Vagina (tissue), 2 donors: Measurements from ENCODE around the gene DENND1A. TPM values are rescaled to one million over a fixed set of nuclear protein-coding genes. Genes with fewer than 3 reads are reported as not detected.

Source experiments
- DNase-seq, 2 donors: peaks; one replicate each; pipeline ENCODE4 v3.0.0-alpha.2; 2017; ENCODE audit errors: extremely low spot score in 2 of 2
- H3K27ac ChIP-seq: fragments of 200-600 bp; sonication (generic); one replicate; pipeline ENCODE4 v1.5.1; 2019
- H3K27me3 ChIP-seq: fragments of 200-600 bp; sonication (generic); one replicate; pipeline ENCODE4 v1.5.1; 2019
- H3K36me3 ChIP-seq, 2 donors: fragments of 200-600 bp; sonication (generic); one replicate each; pipeline ENCODE4 v1.5.1; 2017 to 2019
- H3K4me1 ChIP-seq: fragments of 200-600 bp; sonication (generic); one replicate; pipeline ENCODE4 v1.5.1; 2019
- H3K4me3 ChIP-seq, 2 donors: fragments of 200-600 bp; sonication (generic); 1 replicate in 1 of 2; 2 replicates in 1 of 2; pipeline ENCODE4 v1.5.1; 2016 to 2019
- H3K9me3 ChIP-seq: fragments of 200-600 bp; sonication (generic); one replicate; pipeline ENCODE4 v1.5.1; 2019
- CTCF ChIP-seq, 3 experiments: fragments of 450-650 bp in 2 of 3; fragments of 200-600 bp in 1 of 3; sonication (generic) in 1 of 3; IDR thresholded peaks; one replicate each; pipeline ENCODE4 v1.5.1; 2017 to 2019; ENCODE audit warnings: antibody characterized with exemption in 3 of 3, mild to moderate bottlenecking in 2 of 3, moderate library complexity in 2 of 3
- POLR2A ChIP-seq, 2 donors: fragments of 450-650 bp; IDR thresholded peaks; one replicate each; pipeline ENCODE4 v1.6.1; 2017; ENCODE audit warnings: antibody characterized with exemption in 2 of 2, mild to moderate bottlenecking in 2 of 2, moderate library complexity in 2 of 2
- POLR2AphosphoS5 ChIP-seq, 2 donors: sonication (generic); formaldehyde crosslinking; IDR thresholded peaks; one replicate each; pipeline ENCODE4 v1.9.0; 2017; ENCODE audit warnings: antibody characterized with exemption in 2 of 2, mild to moderate bottlenecking in 2 of 2, low read depth in 1 of 2; ENCODE audit not compliant: insufficient read depth in 1 of 2
- intact Hi-C: fragments of 100-400 bp; cut with DNase I; formaldehyde crosslinking; loops from one replicate; pipeline ENCODE4 v1.15.1; 2023
- total RNA-seq: library from RNA; depleted of rRNA; stranded (reverse); fragments of >200 nt; gene quantifications from one replicate; pipeline ENCODE4 v1.2.3, GENCODE V29; 2016

DENND1A gene
- total RNA-seq, 1 donor from 2014 or later, result 20.4 TPM

DNA sequence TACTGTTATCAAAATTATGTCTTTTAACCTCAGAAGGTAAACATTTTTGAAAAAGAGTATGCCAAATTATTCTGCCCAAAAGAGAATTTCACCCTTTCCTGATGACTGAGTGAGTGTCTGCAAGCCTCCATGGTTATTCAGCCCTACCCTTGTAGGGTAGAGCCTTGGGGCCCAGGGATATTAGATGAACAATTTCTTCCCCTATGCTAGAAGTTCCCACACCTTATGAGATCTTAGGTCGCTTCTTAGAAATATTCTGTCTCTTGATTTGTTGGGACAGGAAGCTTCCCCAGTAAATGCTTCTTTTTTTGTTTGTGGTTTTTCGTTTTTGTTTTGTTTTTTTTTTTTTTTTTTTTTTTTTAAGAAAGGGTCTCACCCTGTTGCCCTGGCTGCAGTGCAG, 570.8 kb downstream of the DENND1A start:
- intact Hi-C loops, result no loop called here
- TF ChIP-seq POLR2A (IDR thresholded peaks at IDR 0.05) (no peak), CTCF (IDR thresholded peaks at IDR 0.05) (no peak), POLR2AphosphoS5 (IDR thresholded peaks at IDR 0.05; ENCODE audit: insufficient read depth in 1 of 2, low read depth in 1 of 2) (no peak)

DNA sequence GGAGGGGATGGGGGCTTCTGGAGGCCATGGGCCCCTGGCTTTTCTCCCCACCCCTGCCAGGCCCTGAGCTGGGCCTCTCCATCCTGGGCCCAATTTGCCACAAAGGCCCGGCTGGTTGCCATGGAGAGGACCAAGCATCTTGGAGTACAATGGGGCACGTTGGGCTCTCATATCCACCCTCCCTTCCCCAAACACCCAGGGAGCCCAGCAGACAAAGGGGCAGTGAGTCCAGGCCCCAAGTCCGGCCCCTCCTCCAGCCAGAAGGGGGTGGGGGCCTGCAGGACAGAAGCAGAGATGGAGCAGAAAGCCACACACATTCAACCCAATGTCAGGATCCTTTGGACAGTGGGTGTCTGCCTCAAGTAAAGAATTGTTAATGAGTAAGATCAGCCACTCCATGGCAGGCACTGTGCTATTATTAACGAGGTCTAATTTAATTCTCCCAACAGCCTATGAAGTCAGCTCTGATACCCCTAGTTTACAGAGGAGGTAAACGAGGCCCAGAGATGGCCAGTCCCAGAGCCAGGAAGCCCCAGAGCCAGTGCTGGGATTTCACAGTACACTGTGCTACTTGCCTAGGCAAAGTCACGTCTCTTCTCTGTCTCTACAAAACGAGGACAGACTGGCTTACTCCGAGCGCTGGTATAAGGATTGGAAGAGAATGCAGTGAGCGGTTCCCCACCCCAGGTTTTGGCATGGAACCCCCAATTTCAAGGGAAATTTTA, 571.6 kb downstream of the DENND1A start:
- H3K9me3 ChIP-seq, result no peaks in the 10 kb centered on the region
- H3K36me3 ChIP-seq, result no peaks in the 10 kb centered on the region
- H3K4me1 ChIP-seq, result no peaks in the 10 kb centered on the region
- H3K27me3 ChIP-seq, result no peaks in the 10 kb centered on the region
- no peak for DNase-seq
- intact Hi-C loops, result no loop called here
- TF ChIP-seq POLR2AphosphoS5 (IDR thresholded peaks at IDR 0.05; ENCODE audit: insufficient read depth in 1 of 2, low read depth in 1 of 2) (no peak), CTCF (IDR thresholded peaks at IDR 0.05) (no peak), POLR2A (IDR thresholded peaks at IDR 0.05) (no peak)
- no peak overlapping the region for H3K27ac ChIP-seq
- H3K4me3 ChIP-seq, result no peak overlapping the region

More for the DNA sequence above, 570.8 kb downstream of the DENND1A start:
- no peaks in the 10 kb centered on the region for H3K4me1 ChIP-seq
- no peaks in the 10 kb centered on the region for H3K27me3 ChIP-seq
- no peaks in the 10 kb centered on the region for H3K9me3 ChIP-seq
- DNase-seq, result no peak
- no peaks in the 10 kb centered on the region for H3K36me3 ChIP-seq
- no peak overlapping the region for H3K27ac ChIP-seq
- no peak overlapping the region for H3K4me3 ChIP-seq

GRCh38 chr9:123357743-123358059, 572.2 kb downstream of the DENND1A start:
- no peak overlapping the region for H3K4me3 ChIP-seq
- no peak for TF ChIP-seq POLR2A (IDR thresholded peaks at IDR 0.05)
- no peak for TF ChIP-seq CTCF (IDR thresholded peaks at IDR 0.05)
- no peak for TF ChIP-seq POLR2AphosphoS5 (IDR thresholded peaks at IDR 0.05; ENCODE audit: insufficient read depth in 1 of 2, low read depth in 1 of 2)
- DNase-seq, result no peak
- no peaks in the 10 kb centered on the region for H3K36me3 ChIP-seq
- no peaks in the 10 kb centered on the region for H3K4me1 ChIP-seq
- no peaks in the 10 kb centered on the region for H3K27me3 ChIP-seq
- H3K27ac ChIP-seq, result no peak overlapping the region
- H3K9me3 ChIP-seq, result no peaks in the 10 kb centered on the region
- intact Hi-C loops, result no loop called here

GRCh38 chr9:123356851-123357742, 572.8 kb downstream of the DENND1A start:
- Histone ChIP-seq H3K27ac (no peak overlapping the region), H3K9me3 (no peaks in the 10 kb centered on the region), H3K4me3 (no peak overlapping the region), H3K36me3 (no peaks in the 10 kb centered on the region), H3K4me1 (no peaks in the 10 kb centered on the region), H3K27me3 (no peaks in the 10 kb centered on the region)
- DNase-seq, result no peak
- TF ChIP-seq POLR2AphosphoS5 (IDR thresholded peaks at IDR 0.05; ENCODE audit: insufficient read depth in 1 of 2, low read depth in 1 of 2) (no peak), CTCF (IDR thresholded peaks at IDR 0.05) (no peak)
- intact Hi-C loops, result no loop called here
